ENCODE measurements around the gene POLR1E. TPM values are rescaled to one million over a fixed set of nuclear protein-coding genes. Genes with fewer than 3 reads are reported as not detected.

Gene POLR1E
- total RNA-seq, 1 experiment from 2014 or later = 31.4 TPM

DNA sequence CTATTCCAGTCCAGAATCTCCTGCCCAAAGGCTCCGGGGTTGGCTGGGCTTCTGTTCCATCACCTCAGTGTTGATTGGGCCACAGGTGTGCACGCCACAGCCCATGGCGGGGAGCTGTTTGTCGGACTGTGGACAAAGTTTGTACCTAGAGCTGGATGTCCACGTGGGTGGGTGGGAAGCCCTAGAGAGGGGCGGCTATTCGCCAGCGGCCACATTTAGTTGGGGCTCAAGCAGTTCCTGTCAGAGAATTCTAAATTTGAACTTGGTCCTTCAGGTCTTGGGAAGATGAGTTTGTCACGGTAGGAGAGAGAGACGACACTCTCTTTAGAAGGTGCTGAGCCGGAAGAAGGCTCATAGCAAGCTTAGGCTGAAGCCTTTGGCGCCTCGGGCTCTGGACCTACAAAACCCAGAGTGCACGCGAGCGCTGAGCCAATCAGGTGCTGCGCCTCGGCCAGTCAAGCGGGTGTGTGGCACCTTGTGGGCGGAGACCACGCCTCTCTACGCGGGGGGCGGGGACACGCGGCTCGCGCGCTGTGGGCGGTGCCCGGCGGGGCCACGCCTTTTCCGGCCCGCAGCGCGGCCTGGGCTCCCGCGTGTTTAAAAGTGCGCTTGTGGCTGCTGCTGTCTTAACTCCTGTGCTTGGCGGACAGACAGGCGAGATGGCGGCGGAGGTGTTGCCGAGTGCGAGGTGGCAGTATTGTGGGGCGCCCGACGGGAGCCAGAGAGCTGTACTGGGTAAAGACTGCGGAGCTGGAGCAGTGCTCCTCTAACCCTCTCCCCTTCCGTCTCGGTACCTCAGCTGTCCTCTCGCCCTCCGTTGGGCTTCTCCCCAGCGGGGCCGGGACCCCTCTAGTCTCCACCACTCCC lies at the start of gene POLR1E (continued):
- TF ChIP-seq, protein P1, sequence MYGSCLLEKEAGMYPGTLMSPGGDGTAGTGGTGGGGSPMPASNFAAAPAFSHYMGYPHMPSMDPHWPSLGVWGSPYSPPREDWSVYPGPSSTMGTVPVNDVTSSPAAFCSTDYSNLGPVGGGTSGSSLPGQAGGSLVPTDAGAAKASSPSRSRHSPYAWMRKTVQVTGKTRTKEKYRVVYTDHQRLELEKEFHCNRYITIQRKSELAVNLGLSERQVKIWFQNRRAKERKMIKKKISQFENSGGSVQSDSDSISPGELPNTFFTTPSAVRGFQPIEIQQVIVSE (CRISPR knock-in tag; IDR thresholded peaks at IDR 0.05; ENCODE audit: borderline replicate concordance) = no peak
- TF ChIP-seq TEAD1 (CRISPR knock-in tag; IDR thresholded peaks at IDR 0.05) (no peak), FOXK1 (CRISPR knock-in tag; IDR thresholded peaks at IDR 0.05) (peak; percentile 78), NR2C2 (CRISPR knock-in tag; IDR thresholded peaks at IDR 0.05) (no peak), ZBTB21 (CRISPR knock-in tag; IDR thresholded peaks at IDR 0.05; ENCODE audit: borderline replicate concordance) (0 out of 2 replicates have a peak, but pooled peaks have one; percentile 9), OVOL2 (CRISPR knock-in tag; IDR thresholded peaks at IDR 0.05; ENCODE audit: borderline replicate concordance) (no peak), NFATC4 (CRISPR knock-in tag; IDR thresholded peaks at IDR 0.05) (no peak), GTF2I (CRISPR knock-in tag; conservative IDR thresholded peaks at IDR 0.05) (no peak), ELF4 (CRISPR knock-in tag; IDR thresholded peaks at IDR 0.05; ENCODE audit: low read depth) (no peak), SMAD3 (CRISPR knock-in tag; IDR thresholded peaks at IDR 0.05; ENCODE audit: borderline replicate concordance) (no peak), KAT7 (CRISPR knock-in tag; IDR thresholded peaks at IDR 0.05; ENCODE audit: borderline replicate concordance) (no peak), JAZF1 (CRISPR knock-in tag; IDR thresholded peaks at IDR 0.05) (no peak), IRF2 (CRISPR knock-in tag; IDR thresholded peaks at IDR 0.05; ENCODE audit: borderline replicate concordance, low read depth) (no peak), SMAD4 (CRISPR knock-in tag; IDR thresholded peaks at IDR 0.05) (no peak), ZNF416 (CRISPR knock-in tag; IDR thresholded peaks at IDR 0.05) (no peak), GABPB1 (CRISPR knock-in tag; IDR thresholded peaks at IDR 0.05) (no peak), ZNF317 (CRISPR knock-in tag; IDR thresholded peaks at IDR 0.05; ENCODE audit: borderline replicate concordance, low read depth) (no peak)
- TF ChIP-seq, protein P2, sequence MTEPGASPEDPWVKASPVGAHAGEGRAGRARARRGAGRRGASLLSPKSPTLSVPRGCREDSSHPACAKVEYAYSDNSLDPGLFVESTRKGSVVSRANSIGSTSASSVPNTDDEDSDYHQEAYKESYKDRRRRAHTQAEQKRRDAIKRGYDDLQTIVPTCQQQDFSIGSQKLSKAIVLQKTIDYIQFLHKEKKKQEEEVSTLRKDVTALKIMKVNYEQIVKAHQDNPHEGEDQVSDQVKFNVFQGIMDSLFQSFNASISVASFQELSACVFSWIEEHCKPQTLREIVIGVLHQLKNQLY (CRISPR knock-in tag; IDR thresholded peaks at IDR 0.05) = no peak
- TF ChIP-seq, protein P3, sequence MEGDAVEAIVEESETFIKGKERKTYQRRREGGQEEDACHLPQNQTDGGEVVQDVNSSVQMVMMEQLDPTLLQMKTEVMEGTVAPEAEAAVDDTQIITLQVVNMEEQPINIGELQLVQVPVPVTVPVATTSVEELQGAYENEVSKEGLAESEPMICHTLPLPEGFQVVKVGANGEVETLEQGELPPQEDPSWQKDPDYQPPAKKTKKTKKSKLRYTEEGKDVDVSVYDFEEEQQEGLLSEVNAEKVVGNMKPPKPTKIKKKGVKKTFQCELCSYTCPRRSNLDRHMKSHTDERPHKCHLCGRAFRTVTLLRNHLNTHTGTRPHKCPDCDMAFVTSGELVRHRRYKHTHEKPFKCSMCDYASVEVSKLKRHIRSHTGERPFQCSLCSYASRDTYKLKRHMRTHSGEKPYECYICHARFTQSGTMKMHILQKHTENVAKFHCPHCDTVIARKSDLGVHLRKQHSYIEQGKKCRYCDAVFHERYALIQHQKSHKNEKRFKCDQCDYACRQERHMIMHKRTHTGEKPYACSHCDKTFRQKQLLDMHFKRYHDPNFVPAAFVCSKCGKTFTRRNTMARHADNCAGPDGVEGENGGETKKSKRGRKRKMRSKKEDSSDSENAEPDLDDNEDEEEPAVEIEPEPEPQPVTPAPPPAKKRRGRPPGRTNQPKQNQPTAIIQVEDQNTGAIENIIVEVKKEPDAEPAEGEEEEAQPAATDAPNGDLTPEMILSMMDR (IDR thresholded peaks at IDR 0.05) = no peak
- TF ChIP-seq, protein P4, sequence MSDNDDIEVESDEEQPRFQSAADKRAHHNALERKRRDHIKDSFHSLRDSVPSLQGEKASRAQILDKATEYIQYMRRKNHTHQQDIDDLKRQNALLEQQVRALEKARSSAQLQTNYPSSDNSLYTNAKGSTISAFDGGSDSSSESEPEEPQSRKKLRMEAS (CRISPR knock-in tag; IDR thresholded peaks at IDR 0.05) = peak; percentile 91
- TF ChIP-seq, protein P5, sequence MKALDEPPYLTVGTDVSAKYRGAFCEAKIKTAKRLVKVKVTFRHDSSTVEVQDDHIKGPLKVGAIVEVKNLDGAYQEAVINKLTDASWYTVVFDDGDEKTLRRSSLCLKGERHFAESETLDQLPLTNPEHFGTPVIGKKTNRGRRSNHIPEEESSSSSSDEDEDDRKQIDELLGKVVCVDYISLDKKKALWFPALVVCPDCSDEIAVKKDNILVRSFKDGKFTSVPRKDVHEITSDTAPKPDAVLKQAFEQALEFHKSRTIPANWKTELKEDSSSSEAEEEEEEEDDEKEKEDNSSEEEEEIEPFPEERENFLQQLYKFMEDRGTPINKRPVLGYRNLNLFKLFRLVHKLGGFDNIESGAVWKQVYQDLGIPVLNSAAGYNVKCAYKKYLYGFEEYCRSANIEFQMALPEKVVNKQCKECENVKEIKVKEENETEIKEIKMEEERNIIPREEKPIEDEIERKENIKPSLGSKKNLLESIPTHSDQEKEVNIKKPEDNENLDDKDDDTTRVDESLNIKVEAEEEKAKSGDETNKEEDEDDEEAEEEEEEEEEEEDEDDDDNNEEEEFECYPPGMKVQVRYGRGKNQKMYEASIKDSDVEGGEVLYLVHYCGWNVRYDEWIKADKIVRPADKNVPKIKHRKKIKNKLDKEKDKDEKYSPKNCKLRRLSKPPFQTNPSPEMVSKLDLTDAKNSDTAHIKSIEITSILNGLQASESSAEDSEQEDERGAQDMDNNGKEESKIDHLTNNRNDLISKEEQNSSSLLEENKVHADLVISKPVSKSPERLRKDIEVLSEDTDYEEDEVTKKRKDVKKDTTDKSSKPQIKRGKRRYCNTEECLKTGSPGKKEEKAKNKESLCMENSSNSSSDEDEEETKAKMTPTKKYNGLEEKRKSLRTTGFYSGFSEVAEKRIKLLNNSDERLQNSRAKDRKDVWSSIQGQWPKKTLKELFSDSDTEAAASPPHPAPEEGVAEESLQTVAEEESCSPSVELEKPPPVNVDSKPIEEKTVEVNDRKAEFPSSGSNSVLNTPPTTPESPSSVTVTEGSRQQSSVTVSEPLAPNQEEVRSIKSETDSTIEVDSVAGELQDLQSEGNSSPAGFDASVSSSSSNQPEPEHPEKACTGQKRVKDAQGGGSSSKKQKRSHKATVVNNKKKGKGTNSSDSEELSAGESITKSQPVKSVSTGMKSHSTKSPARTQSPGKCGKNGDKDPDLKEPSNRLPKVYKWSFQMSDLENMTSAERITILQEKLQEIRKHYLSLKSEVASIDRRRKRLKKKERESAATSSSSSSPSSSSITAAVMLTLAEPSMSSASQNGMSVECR (CRISPR knock-in tag; IDR thresholded peaks at IDR 0.05; ENCODE audit: borderline replicate concordance) = peak; percentile 48
- TF ChIP-seq, protein P6, sequence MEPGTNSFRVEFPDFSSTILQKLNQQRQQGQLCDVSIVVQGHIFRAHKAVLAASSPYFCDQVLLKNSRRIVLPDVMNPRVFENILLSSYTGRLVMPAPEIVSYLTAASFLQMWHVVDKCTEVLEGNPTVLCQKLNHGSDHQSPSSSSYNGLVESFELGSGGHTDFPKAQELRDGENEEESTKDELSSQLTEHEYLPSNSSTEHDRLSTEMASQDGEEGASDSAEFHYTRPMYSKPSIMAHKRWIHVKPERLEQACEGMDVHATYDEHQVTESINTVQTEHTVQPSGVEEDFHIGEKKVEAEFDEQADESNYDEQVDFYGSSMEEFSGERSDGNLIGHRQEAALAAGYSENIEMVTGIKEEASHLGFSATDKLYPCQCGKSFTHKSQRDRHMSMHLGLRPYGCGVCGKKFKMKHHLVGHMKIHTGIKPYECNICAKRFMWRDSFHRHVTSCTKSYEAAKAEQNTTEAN (CRISPR knock-in tag; IDR thresholded peaks at IDR 0.05) = no peak
- TF ChIP-seq, protein P7, sequence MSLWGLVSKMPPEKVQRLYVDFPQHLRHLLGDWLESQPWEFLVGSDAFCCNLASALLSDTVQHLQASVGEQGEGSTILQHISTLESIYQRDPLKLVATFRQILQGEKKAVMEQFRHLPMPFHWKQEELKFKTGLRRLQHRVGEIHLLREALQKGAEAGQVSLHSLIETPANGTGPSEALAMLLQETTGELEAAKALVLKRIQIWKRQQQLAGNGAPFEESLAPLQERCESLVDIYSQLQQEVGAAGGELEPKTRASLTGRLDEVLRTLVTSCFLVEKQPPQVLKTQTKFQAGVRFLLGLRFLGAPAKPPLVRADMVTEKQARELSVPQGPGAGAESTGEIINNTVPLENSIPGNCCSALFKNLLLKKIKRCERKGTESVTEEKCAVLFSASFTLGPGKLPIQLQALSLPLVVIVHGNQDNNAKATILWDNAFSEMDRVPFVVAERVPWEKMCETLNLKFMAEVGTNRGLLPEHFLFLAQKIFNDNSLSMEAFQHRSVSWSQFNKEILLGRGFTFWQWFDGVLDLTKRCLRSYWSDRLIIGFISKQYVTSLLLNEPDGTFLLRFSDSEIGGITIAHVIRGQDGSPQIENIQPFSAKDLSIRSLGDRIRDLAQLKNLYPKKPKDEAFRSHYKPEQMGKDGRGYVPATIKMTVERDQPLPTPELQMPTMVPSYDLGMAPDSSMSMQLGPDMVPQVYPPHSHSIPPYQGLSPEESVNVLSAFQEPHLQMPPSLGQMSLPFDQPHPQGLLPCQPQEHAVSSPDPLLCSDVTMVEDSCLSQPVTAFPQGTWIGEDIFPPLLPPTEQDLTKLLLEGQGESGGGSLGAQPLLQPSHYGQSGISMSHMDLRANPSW (CRISPR knock-in tag; conservative IDR thresholded peaks at IDR 0.05; ENCODE audit: low read depth) = no peak
- TF ChIP-seq, protein P8, sequence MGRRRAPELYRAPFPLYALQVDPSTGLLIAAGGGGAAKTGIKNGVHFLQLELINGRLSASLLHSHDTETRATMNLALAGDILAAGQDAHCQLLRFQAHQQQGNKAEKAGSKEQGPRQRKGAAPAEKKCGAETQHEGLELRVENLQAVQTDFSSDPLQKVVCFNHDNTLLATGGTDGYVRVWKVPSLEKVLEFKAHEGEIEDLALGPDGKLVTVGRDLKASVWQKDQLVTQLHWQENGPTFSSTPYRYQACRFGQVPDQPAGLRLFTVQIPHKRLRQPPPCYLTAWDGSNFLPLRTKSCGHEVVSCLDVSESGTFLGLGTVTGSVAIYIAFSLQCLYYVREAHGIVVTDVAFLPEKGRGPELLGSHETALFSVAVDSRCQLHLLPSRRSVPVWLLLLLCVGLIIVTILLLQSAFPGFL (CRISPR knock-in tag; IDR thresholded peaks at IDR 0.05; ENCODE audit: borderline replicate concordance) = no peak

Measured in WTC11 (cell line).